Smooth muscle cell of the coronary artery (primary cell): ENCODE measurements around the gene HSPBAP1. TPM values are rescaled to one million over a fixed set of nuclear protein-coding genes. Genes with fewer than 3 reads are reported as not detected.

Experiments used
- total RNA-seq: library from RNA; depleted of rRNA; stranded (reverse); fragments of >200 nt; gene quantifications from 2 replicates; pipeline ENCODE4 v1.2.3, GENCODE V29; 2014; ENCODE audit warnings: low replicate concordance

Gene HSPBAP1
- 3.7 and 4.6 TPM in 2 replicates for total RNA-seq

GRCh38 chr3:122793568-122794416 is at the start of gene HSPBAP1:
TSS of gene HSPBAP1 (minus strand) at chr3:122793831. CDS start at chr3:122793680, 151 bp downstream.

GRCh38 chr3:122794779-122795673 is 1.4 kb upstream of the HSPBAP1 start, which contains the start of gene SLC49A4:
TSS of gene SLC49A4 (plus strand) at chr3:122795069. CDS start at chr3:122795193, 124 bp downstream.

Other genes with a start within 250 kb of the HSPBAP1 start
- gene PARP9, start 229.5 kb downstream of the HSPBAP1 start, total RNA-seq = 12.0 and 20.2 TPM in 2 replicates
- 7.7 and 9.6 TPM in 2 replicates for gene DTX3L, start 229.5 kb downstream of the HSPBAP1 start, total RNA-seq
- gene PARP15, start 216.2 kb downstream of the HSPBAP1 start, total RNA-seq = 0.23 TPM in 1 of 2 replicates, not detected in the other
- 29.4 and 48.7 TPM in 2 replicates for gene PARP14, start 113.0 kb downstream of the HSPBAP1 start, total RNA-seq
- 9.2 and 9.4 TPM in 2 replicates for gene SLC49A4, start 1.2 kb upstream of the HSPBAP1 start, total RNA-seq
- under 0.01 TPM in 1 of 2 replicates, not detected in the other for gene SEMA5B, start 233.9 kb upstream of the HSPBAP1 start, total RNA-seq